Glutamatergic neuron (in vitro differentiated cells): Measurements from ENCODE around the gene FBXW7. TPM values are rescaled to one million over a fixed set of nuclear protein-coding genes. Genes with fewer than 3 reads are reported as not detected.

Experiments used
- DNase-seq: peaks from one replicate; pipeline ENCODE4 v3.0.0; 2022
- H3K27ac Mint-ChIP-seq: one replicate; pipeline ENCODE4 v1.8.0; 2020; ENCODE audit warnings: mild to moderate bottlenecking, mixed read lengths, inconsistent platforms; ENCODE audit not compliant: unreplicated experiment
- H3K27me3 Mint-ChIP-seq: one replicate; pipeline ENCODE4 v1.8.0; 2020; ENCODE audit warnings: mild to moderate bottlenecking, moderate library complexity, mixed read lengths, inconsistent platforms; ENCODE audit not compliant: unreplicated experiment
- H3K36me3 Mint-ChIP-seq: one replicate; pipeline ENCODE4 v1.8.0; 2020; ENCODE audit warnings: mild to moderate bottlenecking, mixed read lengths, inconsistent platforms; ENCODE audit not compliant: unreplicated experiment
- H3K4me1 Mint-ChIP-seq: one replicate; pipeline ENCODE4 v1.8.0; 2020; ENCODE audit warnings: mild to moderate bottlenecking, low read depth, mixed read lengths, inconsistent platforms; ENCODE audit not compliant: unreplicated experiment
- H3K4me3 Mint-ChIP-seq: one replicate; pipeline ENCODE4 v1.8.0; 2020; ENCODE audit warnings: mild to moderate bottlenecking, mixed read lengths, inconsistent platforms; ENCODE audit not compliant: unreplicated experiment
- H3K9me3 Mint-ChIP-seq: one replicate; pipeline ENCODE4 v1.8.0; 2020; ENCODE audit warnings: mild to moderate bottlenecking, moderate library complexity, mixed read lengths, inconsistent platforms; ENCODE audit not compliant: unreplicated experiment
- CTCF ChIP-seq: fragments of 200-600 bp; sonication (generic); IDR thresholded peaks from one replicate; pipeline ENCODE4 v1.5.0; 2021; ENCODE audit not compliant: partially characterized antibody, unreplicated experiment
- total RNA-seq: library from RNA; stranded (reverse); fragmentation: NEBNext Ultra II Directional; extraction: Animal tissue kit (Norgen Biotek cat#: 25700); gene quantifications from one replicate; pipeline ENCODE4 v1.2.1, GENCODE V29; 2021; ENCODE audit not compliant: unreplicated experiment

FBXW7 gene
- total RNA-seq, 1 donor from 2014 or later, result 57.5 TPM

GRCh38 chr4:152281211-152281610, 254.7 kb downstream of the FBXW7 start:
- Mint-ChIP-seq H3K27ac (no peak overlapping the region), H3K4me1 (no peaks in the 10 kb centered on the region), H3K36me3 (no peaks in the 10 kb centered on the region), H3K9me3 (peaks cover 1% of the 10 kb centered on the region), H3K4me3 (no peak overlapping the region), H3K27me3 (peaks cover 5% of the 10 kb centered on the region)
- DNase-seq, result no peak
- TF ChIP-seq CTCF, result no peak

- Mint-ChIP-seq H3K4me3 (no peak overlapping the region), H3K36me3 (no peaks in the 10 kb centered on the region), H3K27ac (no peak overlapping the region), H3K27me3 (peaks cover 5% of the 10 kb centered on the region), H3K4me1 (no peaks in the 10 kb centered on the region), H3K9me3 (peaks cover 1% of the 10 kb centered on the region)
- no peak for TF ChIP-seq CTCF
- no peak for DNase-seq
Measured at GRCh38 chr4:152279234-152279566, 256.7 kb downstream of the FBXW7 start.

- no peak for TF ChIP-seq CTCF
- H3K36me3 Mint-ChIP-seq, result no peaks in the 10 kb centered on the region
- no peaks in the 10 kb centered on the region for H3K4me1 Mint-ChIP-seq
- H3K27me3 Mint-ChIP-seq, result peaks cover 5% of the 10 kb centered on the region
- peaks cover 1% of the 10 kb centered on the region for H3K9me3 Mint-ChIP-seq
- H3K27ac Mint-ChIP-seq, result no peak overlapping the region
- H3K4me3 Mint-ChIP-seq, result no peak overlapping the region
- DNase-seq, result no peak
Measured at GRCh38 chr4:152278505-152279233, 257.2 kb downstream of the FBXW7 start.

GRCh38 chr4:152278172-152278504, 257.8 kb downstream of the FBXW7 start:
- H3K4me3 Mint-ChIP-seq, result no peak overlapping the region
- no peak for TF ChIP-seq CTCF
- H3K4me1 Mint-ChIP-seq, result no peaks in the 10 kb centered on the region
- no peaks in the 10 kb centered on the region for H3K36me3 Mint-ChIP-seq
- DNase-seq, result no peak
- peaks cover 5% of the 10 kb centered on the region for H3K27me3 Mint-ChIP-seq
- H3K9me3 Mint-ChIP-seq, result peaks cover 1% of the 10 kb centered on the region
- no peak overlapping the region for H3K27ac Mint-ChIP-seq

- no peak for TF ChIP-seq CTCF
- Mint-ChIP-seq H3K4me1 (no peaks in the 10 kb centered on the region), H3K36me3 (no peaks in the 10 kb centered on the region), H3K4me3 (no peak overlapping the region), H3K9me3 (peaks cover 1% of the 10 kb centered on the region), H3K27ac (no peak overlapping the region), H3K27me3 (peaks cover 5% of the 10 kb centered on the region)
- DNase-seq, result no peak
Measured at GRCh38 chr4:152277333-152277732, 258.6 kb downstream of the FBXW7 start.
